Spleen (tissue), 7 donors: ENCODE results near the gene TSEN54.

Experiments used
- CTCF ChIP-seq, 11 experiments: fragments of 200-600 bp in 7 of 11; fragments of 450-650 bp in 4 of 11; sonication (generic) in 4 of 11; IDR thresholded peaks in 8 of 11; conservative IDR thresholded peaks in 3 of 11; 1 replicate in 7 of 11; 2 replicates in 4 of 11; pipeline versions ENCODE4 v1.4.0 to v1.8.0; 2016 to 2021; ENCODE audit warnings: antibody characterized with exemption in 11 of 11, inconsistent platforms in 4 of 11, mild to moderate bottlenecking in 1 of 11
- POLR2A ChIP-seq, 3 donors: fragments of 450-650 bp; IDR thresholded peaks; one replicate each; pipeline ENCODE4 v1.5.1; 2017; ENCODE audit warnings: antibody characterized with exemption in 3 of 3, mild to moderate bottlenecking in 1 of 3
- POLR2AphosphoS5 ChIP-seq, 3 donors: sonication (generic); formaldehyde crosslinking; IDR thresholded peaks; one replicate each; pipeline ENCODE4 v1.5.1; 2017; ENCODE audit warnings: antibody characterized with exemption in 3 of 3
- donor health status: DM: no; HTN: no; CAD: no; lungs with moderate emphysema.
- donor health status: DM: no; HTN: no; CAD: no.
- donor health status: DM: no; HTN: no; CAD: no.

- TF ChIP-seq POLR2A (IDR thresholded peaks at IDR 0.05) (no peak), POLR2AphosphoS5 (IDR thresholded peaks at IDR 0.05) (no peak), CTCF (IDR thresholded peaks at IDR 0.05 in 8 of 11, conservative IDR thresholded peaks at IDR 0.05 in 3 of 11) (no peak)
Measured at GRCh38 chr17:75472119-75472518, 44.2 kb upstream of the TSEN54 start.
